K562 (cell line): Measurements from ENCODE around the gene PCNX2. TPM values are rescaled to one million over a fixed set of nuclear protein-coding genes. Genes with fewer than 3 reads are reported as not detected.

Experiments used
- ATAC-seq: fragments of 200-7000 bp; cut with Tn5 transposase; 3 replicates; pipeline ENCODE4 v1.9.1; 2020; ENCODE audit warnings: moderate library complexity
- BruUV-seq: library from RNA; stranded (reverse); fragments of 400-500 nt; replicated peaks from 2 replicates; lab custom pipeline; 2021; lab: Mats Ljungman, UMichigan
- CTCF ChIA-PET: fragments of 300-600 bp; formaldehyde crosslinking; extraction: SDS; loops from one replicate; lab custom pipeline; 2021; ENCODE audit warnings: low intra/inter-chr PET ratio; lab: Yijun Ruan, JAX
- POLR2A ChIA-PET: fragments of 300-600, 350-650 bp; sonication (Branson Sonifier 250); formaldehyde crosslinking; extraction: SDS; loops from one replicate; lab custom pipeline; 2021; ENCODE audit warnings: antibody characterized with exemption, inconsistent platforms; lab: Yijun Ruan, JAX
- DNase-seq, 4 experiments: peaks; one replicate each; pipeline versions ENCODE4 v3.0.0 to v3.0.0-alpha.2; 2011 to 2018; ENCODE audit warnings: low spot score in 3 of 4, mixed read lengths in 3 of 4; ENCODE audit errors: extremely low read depth in 1 of 4
- FAIRE-seq: peaks from 2 replicates; lab custom pipeline; 2011; peaks lifted over from hg19 to GRCh38; lab: Jason Lieb, UNC
- H2AFZ ChIP-seq: 2 replicates; pipeline ENCODE4 v1.6.0; 2011; ENCODE audit warnings: low read depth, low read length, control low read depth, inconsistent platforms
- H3K27ac ChIP-seq: fragments of 200-600 bp; 3 replicates; pipeline ENCODE4 v1.8.0; 2011; ENCODE audit warnings: low read depth, mild to moderate bottlenecking, control low read depth, inconsistent platforms, low read length, moderate library complexity, mixed read lengths; ENCODE audit errors: extremely low read depth
- H3K27me3 ChIP-seq, 2 experiments: fragments of 300-600 bp in 1 of 2; 2 replicates in 1 of 2; 3 replicates in 1 of 2; pipeline versions ENCODE4 v1.6.0 to v1.8.0; 2011; ENCODE audit warnings: inconsistent platforms in 2 of 2, low read length in 2 of 2, mild to moderate bottlenecking in 1 of 2, mixed read lengths in 1 of 2, moderate library complexity in 1 of 2; ENCODE audit not compliant: control insufficient read depth in 2 of 2, insufficient read depth in 2 of 2
- H3K36me3 ChIP-seq: fragments of 300-600 bp; 3 replicates; pipeline ENCODE4 v1.8.0; 2011; ENCODE audit warnings: mild to moderate bottlenecking, low read length, inconsistent platforms; ENCODE audit not compliant: control insufficient read depth, insufficient read depth
- H3K4me1 ChIP-seq, 2 experiments: fragments of 200-600 bp in 1 of 2; replicated peaks in 1 of 2; 2 replicates in 1 of 2; 3 replicates in 1 of 2; pipeline versions ENCODE4 v1.5.1 to v1.8.0; 2011; ENCODE audit warnings: inconsistent platforms in 2 of 2, low read length in 2 of 2, mild to moderate bottlenecking in 1 of 2, mixed read lengths in 1 of 2, moderate library complexity in 1 of 2; ENCODE audit not compliant: control insufficient read depth in 2 of 2, insufficient read depth in 2 of 2
- H3K4me2 ChIP-seq: 2 replicates; pipeline ENCODE4 v1.6.1; 2011; ENCODE audit warnings: low read length, control low read depth, inconsistent platforms, mixed read lengths; ENCODE audit not compliant: insufficient read depth
- H3K4me3 ChIP-seq: fragments of 200-600 bp; sonication (generic), shearing (Covaris generic); 2 replicates; pipeline ENCODE4 v1.5.1; 2016; ENCODE audit warnings: control low read depth, inconsistent platforms
- H3K79me2 ChIP-seq: fragments of 200-600 bp; 3 replicates; pipeline ENCODE4 v1.8.0; 2011; ENCODE audit warnings: low read length, inconsistent platforms; ENCODE audit not compliant: control insufficient read depth, insufficient read depth
- H3K9ac ChIP-seq, 2 experiments: 2 replicates each; pipeline versions ENCODE4 v1.6.0 to v1.6.1; 2011; ENCODE audit warnings: low read depth in 2 of 2, low read length in 2 of 2, control low read depth in 1 of 2, inconsistent platforms in 1 of 2, mild to moderate bottlenecking in 1 of 2, mixed read lengths in 1 of 2; ENCODE audit not compliant: insufficient read depth in 1 of 2
- H3K9me1 ChIP-seq: one replicate; pipeline ENCODE4 v1.6.0; 2011; ENCODE audit warnings: inconsistent platforms, mild to moderate bottlenecking, low read length, moderate library complexity; ENCODE audit not compliant: control insufficient read depth, insufficient read depth
- H3K9me3 ChIP-seq: replicated peaks from 2 replicates; pipeline ENCODE4 v1.5.1; 2011; ENCODE audit warnings: low read depth, low read length, inconsistent platforms; ENCODE audit not compliant: control insufficient read depth, insufficient read depth
- H4K20me1 ChIP-seq: replicated peaks from 2 replicates; pipeline ENCODE4 v1.6.1; 2011; ENCODE audit warnings: low read length, inconsistent platforms, mixed read lengths; ENCODE audit not compliant: control insufficient read depth, insufficient read depth
- BCL6 ChIP-seq: fragments of 250-450 bp; sonication (Bioruptor Pico); IDR thresholded peaks from 2 replicates; pipeline ENCODE4 v1.4.0; 2020
- CHD7 ChIP-seq: fragments of 200-600 bp; sonication (generic); IDR thresholded peaks from one replicate; pipeline ENCODE4 v1.6.1; 2012; ENCODE audit warnings: mild to moderate bottlenecking, low read depth, low read length, inconsistent platforms
- KAT2B ChIP-seq: IDR thresholded peaks from one replicate; pipeline ENCODE4 v1.6.1; 2012; ENCODE audit warnings: low read depth, mild to moderate bottlenecking, control low read depth, inconsistent platforms, low read length, moderate library complexity
- MEF2D ChIP-seq: conservative IDR thresholded peaks from 2 replicates; pipeline ENCODE4 v1.6.1; 2016; ENCODE audit warnings: low read depth, missing genetic modification characterization, missing compliant biosample characterization
- RFX1 ChIP-seq: fragments of 450-650 bp; IDR thresholded peaks from 2 replicates; pipeline ENCODE4 v1.6.1; 2016; ENCODE audit warnings: mild to moderate bottlenecking, moderate library complexity
- TFAM ChIP-seq: fragments of 250-450 bp; sonication (Bioruptor Pico); conservative IDR thresholded peaks from 2 replicates; pipeline ENCODE4 v1.5.0; 2021; ENCODE audit warnings: mild to moderate bottlenecking, moderate library complexity
- ZNF408 ChIP-seq: fragments of 250-450 bp; sonication (Bioruptor Pico); IDR thresholded peaks from 2 replicates; pipeline ENCODE4 v1.4.0; 2020; ENCODE audit warnings: low read depth, mild to moderate bottlenecking, moderate library complexity
- WGBS: fragments of 100-300 bp; shearing (Covaris generic); methylation state at CpG from one replicate; pipeline ENCODE4 v1.1.6; 2016; ENCODE audit warnings: low coverage, mixed read lengths; ENCODE audit not compliant: insufficient coverage; ENCODE audit errors: missing lambda C conversion rate; 5-methylcytosine and 5-hydroxymethylcytosine counted together
- in situ Hi-C: fragments of 300-500 bp; cut with MboI; formaldehyde crosslinking; loops from 4 replicates; pipeline ENCODE4 v1.15.0; 2018; ENCODE audit warnings: inconsistent platforms, mixed read lengths
- intact Hi-C: fragments of 100-400 bp; cut with micrococcal nuclease; formaldehyde crosslinking; loops from 2 replicates; pipeline ENCODE4 v1.14.2; 2022
- polyA plus RNA-seq, 8 experiments: library from polyadenylated mRNA; depleted of rRNA in 4 of 8; stranded (reverse) in 5 of 8; unstranded in 3 of 8; fragments of >200 nt; fragmentation: Nextera tagmentation in 2 of 8; fragmentation: Illumina TruSeq in 1 of 8; extraction: Ambion mirVana in 2 of 8; extraction: Trizol in 1 of 8; gene quantifications; 2 replicates each; pipeline versions ENCODE4 v1.2.1 to v1.2.3, GENCODE V29; 2011 to 2014; ENCODE audit warnings: inconsistent platforms in 1 of 8, missing spikeins in 1 of 8
- total RNA-seq, 7 experiments: library from RNA; depleted of rRNA in 6 of 7; stranded (reverse); fragments of >200 nt in 6 of 7; fragmentation: Illumina TruSeq in 2 of 7; extraction: Trizol in 2 of 7; gene quantifications; 2 replicates each; pipeline versions ENCODE4 v1.2.1 to v1.2.3, GENCODE V29; 2011 to 2021; ENCODE audit warnings: low replicate concordance in 1 of 7
- TF ChIP-seq, protein P1 (sequence below): fragments of 150-350 bp; conservative IDR thresholded peaks from 2 replicates; pipeline ENCODE4 v1.6.1; 2014; ENCODE audit warnings: low read length

PCNX2 gene
- total and polyA plus RNA-seq, 9 of the 15 experiments (the other 6 are each of a cell fraction or from before 2014, with no cell fraction given): 0.07 to 0.33 TPM; not detected in 7

- POLR2A ChIA-PET: interaction anchor here (1.2 to 1.4 kb wide), 2 partner anchors 24 to 126 kb away, joined by 3 to 4 read pairs; no protein-coding TSS in a partner anchor
- CTCF ChIA-PET: no interaction called here
- no peak overlapping the region for H3K9ac ChIP-seq
- ATAC-seq: no peak
- no peak for FAIRE-seq
- no peak overlapping the region for H3K4me3 ChIP-seq
- H3K27ac ChIP-seq: no peak overlapping the region
- BruUV-seq: no TSS peak
- intact Hi-C loops: no loop called here
- H4K20me1 ChIP-seq: no peaks in the 10 kb centered on the region
- DNase-seq: no peak
- H3K27me3 ChIP-seq: peaks cover 31 to 78% of the 10 kb centered on the region in 2 experiments; a peak in 4 of 5 replicates
- WGBS: 5% methylated on average over 11 of the region's 11 CpGs
- H3K4me1 ChIP-seq: peaks cover 0 to 13% of the 10 kb centered on the region in 2 experiments; a peak in 3 of 5 replicates
- H3K9me1 ChIP-seq: no peaks in the 10 kb centered on the region
- H3K4me2 ChIP-seq: no peak overlapping the region
- in situ Hi-C loops: no loop called here
- H3K9me3 ChIP-seq: no peaks in the 10 kb centered on the region
- H3K36me3 ChIP-seq: no peaks in the 10 kb centered on the region
- no peak overlapping the region for H2AFZ ChIP-seq
- H3K79me2 ChIP-seq: no peaks in the 10 kb centered on the region
- TF ChIP-seq CHD7 (no peak), KAT2B (no peak), ZNF408 (CRISPR knock-in tag) (no peak), BCL6 (CRISPR knock-in tag) (no peak), MEF2D (no peak), RFX1 (no peak), TFAM (CRISPR knock-in tag) (no peak)
- TF ChIP-seq, protein P1, sequence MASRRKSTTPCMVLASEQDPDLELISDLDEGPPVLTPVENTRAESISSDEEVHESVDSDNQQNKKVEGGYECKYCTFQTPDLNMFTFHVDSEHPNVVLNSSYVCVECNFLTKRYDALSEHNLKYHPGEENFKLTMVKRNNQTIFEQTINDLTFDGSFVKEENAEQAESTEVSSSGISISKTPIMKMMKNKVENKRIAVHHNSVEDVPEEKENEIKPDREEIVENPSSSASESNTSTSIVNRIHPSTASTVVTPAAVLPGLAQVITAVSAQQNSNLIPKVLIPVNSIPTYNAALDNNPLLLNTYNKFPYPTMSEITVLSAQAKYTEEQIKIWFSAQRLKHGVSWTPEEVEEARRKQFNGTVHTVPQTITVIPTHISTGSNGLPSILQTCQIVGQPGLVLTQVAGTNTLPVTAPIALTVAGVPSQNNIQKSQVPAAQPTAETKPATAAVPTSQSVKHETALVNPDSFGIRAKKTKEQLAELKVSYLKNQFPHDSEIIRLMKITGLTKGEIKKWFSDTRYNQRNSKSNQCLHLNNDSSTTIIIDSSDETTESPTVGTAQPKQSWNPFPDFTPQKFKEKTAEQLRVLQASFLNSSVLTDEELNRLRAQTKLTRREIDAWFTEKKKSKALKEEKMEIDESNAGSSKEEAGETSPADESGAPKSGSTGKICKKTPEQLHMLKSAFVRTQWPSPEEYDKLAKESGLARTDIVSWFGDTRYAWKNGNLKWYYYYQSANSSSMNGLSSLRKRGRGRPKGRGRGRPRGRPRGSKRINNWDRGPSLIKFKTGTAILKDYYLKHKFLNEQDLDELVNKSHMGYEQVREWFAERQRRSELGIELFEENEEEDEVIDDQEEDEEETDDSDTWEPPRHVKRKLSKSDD: no peak
Observed at GRCh38 chr1:232987046-232987773, 308.3 kb downstream of the PCNX2 start.
